Measurements from ENCODE around the gene CNTNAP5.

CNTNAP5 gene

DNA sequence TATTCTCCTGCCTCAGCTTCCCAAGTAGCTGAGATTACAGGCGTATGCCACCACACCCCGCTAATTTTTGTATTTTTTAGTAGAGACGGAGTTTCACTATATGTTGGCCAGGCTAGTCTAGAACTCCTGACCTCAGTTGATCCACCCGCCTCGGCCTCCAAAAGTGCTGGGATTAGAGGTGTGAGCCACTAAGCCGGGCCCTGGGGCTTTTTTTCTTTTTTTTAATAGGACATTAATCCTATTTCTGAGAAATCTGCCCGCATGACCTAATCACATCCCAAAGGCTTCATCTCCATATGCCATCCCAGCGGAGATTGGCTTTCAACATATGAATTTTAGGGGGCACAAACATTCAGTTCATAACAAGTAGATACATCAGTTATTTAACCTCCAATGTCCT is 128.6 kb downstream of the CNTNAP5 start:
- TF ChIP-seq ZNF274 (IDR thresholded peaks at IDR 0.05; ENCODE audit: low read depth, low read length) = no peak

DNA sequence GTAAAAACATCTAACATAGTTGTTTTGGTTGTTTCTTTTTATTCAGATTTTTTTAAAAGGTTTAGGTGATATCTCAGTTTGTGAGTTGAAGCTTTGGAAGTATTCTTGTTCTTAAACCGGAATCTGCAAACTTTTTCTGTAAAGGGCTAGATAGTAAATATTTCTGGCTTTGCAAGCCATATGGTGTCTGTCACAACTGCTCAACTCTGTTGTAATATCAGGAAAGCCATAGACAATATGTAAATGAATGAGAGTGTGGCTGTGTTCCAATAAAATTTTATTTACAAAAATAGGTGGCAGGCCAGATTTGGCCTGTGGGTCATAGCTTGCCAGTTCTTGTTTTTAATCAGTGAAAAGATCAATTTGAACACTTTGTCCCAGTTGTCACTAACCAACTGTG is 134.1 kb downstream of the CNTNAP5 start:
- TF ChIP-seq ZNF274 (IDR thresholded peaks at IDR 0.05; ENCODE audit: low read depth, low read length) = no peak

More for the DNA sequence above, 128.6 kb downstream of the CNTNAP5 start:
- no peak overlapping the region for H3K4me3 ChIP-seq (ENCODE audit: low read length)

DNA sequence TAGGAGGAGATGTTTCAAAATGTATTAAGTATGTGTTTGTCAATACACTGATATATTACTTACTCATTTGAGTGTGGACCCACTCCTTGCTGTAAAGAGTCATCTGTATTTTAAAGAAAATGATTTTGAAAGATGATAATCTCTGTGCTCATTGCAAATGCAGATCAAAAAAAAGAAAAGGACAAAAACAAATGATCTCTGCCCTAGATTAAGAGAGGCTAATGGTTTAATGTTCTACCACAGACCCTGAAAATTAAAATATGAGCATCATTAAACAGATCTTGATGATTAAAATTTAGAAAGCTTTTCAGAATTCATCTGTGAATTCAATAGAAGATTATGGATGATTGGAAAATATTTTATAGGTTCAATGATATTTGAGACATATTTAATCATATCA is 136.5 kb downstream of the CNTNAP5 start:
- H3K4me3 ChIP-seq (ENCODE audit: low read length) = no peak overlapping the region
- no peak for TF ChIP-seq ZNF274 (IDR thresholded peaks at IDR 0.05; ENCODE audit: low read depth, low read length)

More for the DNA sequence above, 134.1 kb downstream of the CNTNAP5 start:
- H3K4me3 ChIP-seq (ENCODE audit: low read length) = no peak overlapping the region

DNA sequence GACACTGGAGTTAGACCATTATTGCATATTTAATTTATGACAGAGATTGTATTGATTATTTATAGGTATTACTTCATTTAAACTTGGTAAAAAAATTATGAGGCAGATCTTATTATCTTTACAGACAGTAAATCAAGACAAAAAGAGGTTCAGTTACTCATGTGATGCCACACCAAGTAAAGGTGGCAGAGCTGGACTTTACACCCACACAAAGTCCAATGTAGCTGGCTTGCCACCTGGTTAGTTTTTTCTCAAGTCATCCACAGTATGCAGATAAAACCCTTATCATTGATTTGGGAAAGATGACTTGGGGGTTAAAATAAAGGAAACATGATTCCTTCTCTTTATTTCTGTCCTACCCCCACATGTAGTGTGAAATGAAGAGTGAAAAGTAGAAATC is 137.2 kb downstream of the CNTNAP5 start:
- no peak overlapping the region for H3K4me3 ChIP-seq (ENCODE audit: low read length)
- no peak for TF ChIP-seq ZNF274 (IDR thresholded peaks at IDR 0.05; ENCODE audit: low read depth, low read length)

DNA sequence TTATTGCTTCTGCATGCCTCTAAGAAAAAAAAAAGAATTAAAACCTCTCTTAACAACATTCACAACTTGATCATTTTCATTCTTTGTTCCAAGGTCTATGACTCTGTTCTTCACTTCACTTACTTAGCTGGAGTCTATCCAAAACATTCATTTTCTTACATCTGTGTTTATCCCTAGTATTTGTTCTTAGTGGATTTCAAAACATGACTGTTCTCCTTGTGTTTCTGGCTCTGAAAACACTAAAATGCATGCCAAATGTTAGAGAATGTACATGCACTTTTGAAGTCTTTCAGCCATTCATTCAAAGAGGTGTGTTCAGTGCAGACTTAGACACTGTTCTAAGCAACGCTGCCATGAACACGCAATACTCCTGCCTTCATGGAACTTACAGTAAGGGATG is 138.8 kb downstream of the CNTNAP5 start:
- H3K4me3 ChIP-seq (ENCODE audit: low read length) = no peak overlapping the region
- TF ChIP-seq ZNF274 (IDR thresholded peaks at IDR 0.05; ENCODE audit: low read depth, low read length) = no peak

DNA sequence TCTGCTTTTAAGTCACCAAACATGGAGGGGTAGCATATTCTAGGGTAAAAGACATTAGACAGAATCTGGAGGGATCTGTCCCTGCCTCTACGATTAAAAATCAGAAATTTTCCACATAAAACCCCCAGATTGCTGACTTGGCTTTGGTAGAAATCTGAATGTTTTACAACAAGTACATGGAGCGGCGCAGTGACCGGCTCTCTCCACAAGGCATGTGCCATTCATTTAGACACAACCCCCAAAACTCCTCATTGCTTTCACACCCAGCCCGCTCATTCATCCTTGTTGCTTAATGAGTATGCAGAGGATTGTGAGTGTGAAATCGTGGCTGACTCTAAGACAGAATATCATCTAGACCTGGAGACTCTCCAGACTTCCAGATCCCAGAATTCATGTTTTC is 140.6 kb downstream of the CNTNAP5 start:
- no peak for TF ChIP-seq ZNF274 (IDR thresholded peaks at IDR 0.05; ENCODE audit: low read depth, low read length)
- no peak overlapping the region for H3K4me3 ChIP-seq (ENCODE audit: low read length)

DNA sequence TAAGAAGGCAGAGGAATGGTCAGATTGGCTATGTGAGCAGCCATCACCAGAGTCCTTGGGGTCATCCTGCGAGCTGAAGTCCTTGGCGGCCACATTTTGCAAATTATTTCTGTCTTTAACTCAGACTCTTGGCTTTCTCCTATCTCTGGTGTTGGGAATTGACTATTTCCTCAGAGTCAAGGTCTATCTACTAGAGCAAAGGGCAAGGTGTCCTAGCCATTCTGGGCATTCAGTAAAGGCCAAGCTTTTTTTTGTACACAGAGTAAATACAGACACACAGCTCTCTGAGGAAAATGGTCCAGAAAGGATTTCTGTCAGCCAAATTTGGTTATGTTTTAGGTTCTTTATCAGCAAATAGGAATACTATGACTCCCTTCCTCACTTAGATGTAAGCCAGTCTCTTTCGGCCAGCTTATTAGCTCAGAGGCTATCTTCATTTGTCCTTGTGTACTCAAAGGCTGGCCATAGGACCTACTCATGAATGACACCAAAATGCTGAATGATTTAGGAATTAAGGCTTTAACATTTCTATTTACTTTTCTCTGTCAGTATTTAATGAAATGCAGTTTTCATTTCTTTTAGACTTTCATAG is 146.5 kb downstream of the CNTNAP5 start:
- TF ChIP-seq ZNF274 (IDR thresholded peaks at IDR 0.05; ENCODE audit: low read depth, low read length) = no peak

DNA sequence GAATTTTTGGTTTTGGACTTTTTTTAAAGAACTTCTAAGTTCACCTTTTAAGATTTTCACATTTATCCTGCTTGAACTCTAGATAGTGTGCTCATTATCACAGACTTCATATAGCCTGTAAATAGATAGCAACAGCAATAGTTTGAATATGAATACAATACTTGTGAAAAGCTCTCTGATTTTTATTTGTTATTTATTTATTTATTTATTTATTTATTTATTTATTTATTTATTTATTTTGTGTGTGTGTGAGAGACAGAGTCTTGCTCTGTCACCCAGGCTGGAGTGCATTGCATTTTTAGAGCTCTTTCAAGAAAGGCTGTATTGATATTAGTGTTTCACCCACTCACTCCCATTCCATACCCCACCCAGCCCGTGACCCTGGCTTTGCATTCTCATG is 153.6 kb downstream of the CNTNAP5 start:
- TF ChIP-seq ZNF274 (IDR thresholded peaks at IDR 0.05; ENCODE audit: low read depth, low read length) = no peak
- no peak overlapping the region for H3K4me3 ChIP-seq (ENCODE audit: low read length)

More for the DNA sequence above, 146.5 kb downstream of the CNTNAP5 start:
- H3K4me3 ChIP-seq (ENCODE audit: low read length) = no peak overlapping the region

DNA sequence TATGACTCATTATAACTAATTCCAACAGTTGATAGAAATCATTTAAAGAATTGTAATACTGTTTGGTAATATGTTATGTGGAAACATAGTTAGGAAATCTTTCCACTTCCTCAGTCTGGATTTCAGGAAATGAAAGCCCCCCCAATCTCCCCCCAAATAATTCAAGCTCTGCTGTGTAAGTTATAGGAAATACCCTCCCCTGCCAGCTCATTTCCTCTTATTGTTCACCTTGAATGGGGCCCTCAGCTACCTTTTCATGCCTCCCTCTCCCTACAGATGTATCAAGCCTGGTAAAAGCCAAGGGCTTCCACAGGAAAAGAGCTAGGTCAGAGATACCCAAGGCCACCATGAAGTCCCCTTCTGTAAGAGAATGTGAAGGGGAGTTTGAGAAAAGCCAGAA is 155.5 kb downstream of the CNTNAP5 start:
- no peak for TF ChIP-seq ZNF274 (IDR thresholded peaks at IDR 0.05; ENCODE audit: low read depth, low read length)
- no peak overlapping the region for H3K4me3 ChIP-seq (ENCODE audit: low read length)

DNA sequence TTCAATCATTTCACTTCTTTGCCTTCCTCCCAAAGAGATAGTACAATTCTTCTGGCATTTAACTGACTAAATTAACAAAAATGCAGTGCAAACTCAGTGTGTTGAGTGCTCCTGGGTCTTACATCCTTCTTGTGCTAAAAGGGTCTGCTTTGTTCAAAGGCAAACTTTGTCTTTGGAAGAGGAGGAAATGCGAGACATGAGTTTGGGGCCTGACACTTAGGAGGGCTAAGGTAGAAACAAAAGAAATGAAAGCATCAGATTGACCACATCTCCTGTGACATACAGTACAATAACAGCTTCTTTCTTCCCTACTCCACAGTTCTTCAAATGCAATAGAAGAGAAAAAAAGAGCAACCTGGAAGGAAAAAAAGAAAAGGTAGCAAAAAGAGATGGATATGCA is 161.7 kb downstream of the CNTNAP5 start:
- no peak for TF ChIP-seq ZNF274 (IDR thresholded peaks at IDR 0.05; ENCODE audit: low read depth, low read length)
- no peak overlapping the region for H3K4me3 ChIP-seq (ENCODE audit: low read length)

DNA sequence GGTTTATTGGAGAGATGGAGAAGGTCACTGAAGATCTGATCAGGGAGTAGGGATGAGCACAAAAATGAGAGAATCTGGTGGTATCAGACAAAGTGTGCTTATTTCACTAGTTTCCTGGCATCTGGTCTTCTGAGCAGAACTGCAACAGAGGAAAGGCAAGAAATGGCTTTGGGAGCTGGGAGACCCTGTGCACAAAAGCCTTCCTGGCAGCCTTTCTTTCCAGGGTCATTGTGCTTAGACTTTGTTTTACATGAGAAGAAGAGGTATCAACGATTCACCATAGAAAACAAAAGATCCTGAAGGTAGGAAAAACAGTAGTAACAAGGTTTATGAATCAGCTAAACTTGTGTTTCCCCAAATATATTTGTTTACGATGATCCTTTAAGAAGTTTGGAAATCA is 162.9 kb downstream of the CNTNAP5 start:
- no peak for TF ChIP-seq ZNF274 (IDR thresholded peaks at IDR 0.05; ENCODE audit: low read depth, low read length)
- no peak overlapping the region for H3K4me3 ChIP-seq (ENCODE audit: low read length)

DNA sequence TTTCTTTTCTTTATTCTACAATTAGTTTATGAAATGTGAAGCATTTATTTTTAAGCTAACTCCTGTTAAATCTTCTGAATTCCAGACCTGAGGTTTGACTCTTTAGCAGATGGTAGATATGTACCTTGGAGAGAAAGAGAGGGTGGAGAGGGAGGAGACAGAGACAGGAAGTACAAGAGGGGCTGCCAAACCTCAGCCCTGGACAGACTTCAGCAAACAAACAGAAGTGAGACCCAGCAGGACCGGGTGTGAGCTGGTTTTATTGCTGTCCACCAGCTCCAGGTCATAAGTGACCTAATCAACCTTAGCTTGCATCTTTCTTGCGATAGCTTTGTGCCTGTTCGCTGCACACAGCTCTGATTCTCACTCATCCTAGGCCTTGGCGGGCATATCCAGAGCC is 168.6 kb downstream of the CNTNAP5 start:
- no peak for TF ChIP-seq ZNF274 (IDR thresholded peaks at IDR 0.05; ENCODE audit: low read depth, low read length)
- no peak overlapping the region for H3K4me3 ChIP-seq (ENCODE audit: low read length)

DNA sequence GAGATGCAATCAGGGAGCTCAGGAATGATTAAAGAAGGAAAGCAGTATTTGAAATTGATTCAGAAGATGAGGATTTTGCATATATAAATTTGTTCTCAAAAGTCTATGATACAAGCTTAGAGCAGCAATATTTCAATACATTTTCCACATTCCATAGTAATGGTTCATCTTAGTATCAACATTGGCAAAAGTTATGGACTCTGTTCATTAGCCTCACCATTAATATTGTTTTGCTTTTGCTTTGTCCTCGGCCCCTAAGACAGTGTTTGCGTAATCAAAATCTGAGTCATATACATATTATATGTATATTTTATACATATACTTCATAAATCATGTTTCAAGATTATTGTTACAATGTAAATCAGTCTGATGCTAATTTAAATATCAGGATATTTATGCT is 176.6 kb downstream of the CNTNAP5 start:
- TF ChIP-seq ZNF274 (IDR thresholded peaks at IDR 0.05; ENCODE audit: low read depth, low read length) = no peak
- H3K4me3 ChIP-seq (ENCODE audit: low read length) = no peak overlapping the region

DNA sequence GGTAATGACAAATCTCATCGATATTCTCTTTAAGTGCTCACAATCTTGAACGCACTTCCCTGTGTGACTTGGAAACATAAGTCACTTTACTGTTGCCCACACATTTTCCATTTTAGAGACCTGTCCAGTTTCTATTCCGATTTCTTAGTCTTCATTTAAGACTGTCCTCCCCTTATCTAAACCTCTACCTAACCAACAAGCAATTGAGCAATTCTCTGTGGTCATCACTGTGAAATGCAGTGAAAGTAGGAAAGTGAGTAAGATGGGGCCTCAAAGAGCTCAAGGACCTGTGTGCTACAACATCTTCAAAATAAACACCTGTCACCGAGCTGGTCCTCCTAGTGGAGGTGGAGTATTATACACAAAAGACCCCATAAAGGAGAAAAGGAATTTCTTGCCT is 184.4 kb downstream of the CNTNAP5 start:
- no peak overlapping the region for H3K4me3 ChIP-seq (ENCODE audit: low read length)
- TF ChIP-seq ZNF274 (IDR thresholded peaks at IDR 0.05; ENCODE audit: low read depth, low read length) = no peak

DNA sequence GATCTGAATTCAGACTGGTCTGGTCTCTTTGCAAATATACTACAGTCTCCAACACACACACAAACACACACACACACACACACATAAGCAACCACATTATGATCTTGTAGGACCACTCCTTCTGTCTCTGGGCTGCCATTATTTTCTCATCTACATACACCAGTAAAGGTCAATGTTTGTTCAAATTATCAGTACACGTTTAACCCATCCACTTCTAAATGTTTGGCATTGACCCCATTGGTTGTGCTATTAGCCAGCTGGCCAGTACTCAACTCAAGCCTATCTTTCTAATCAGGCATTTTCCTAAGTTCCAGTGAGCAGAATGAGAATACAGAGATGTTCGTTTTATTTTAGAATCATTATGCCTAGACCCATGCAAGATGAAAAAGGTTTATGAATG is 186.4 kb downstream of the CNTNAP5 start:
- TF ChIP-seq ZNF274 (IDR thresholded peaks at IDR 0.05; ENCODE audit: low read depth, low read length) = no peak
- no peak overlapping the region for H3K4me3 ChIP-seq (ENCODE audit: low read length)

DNA sequence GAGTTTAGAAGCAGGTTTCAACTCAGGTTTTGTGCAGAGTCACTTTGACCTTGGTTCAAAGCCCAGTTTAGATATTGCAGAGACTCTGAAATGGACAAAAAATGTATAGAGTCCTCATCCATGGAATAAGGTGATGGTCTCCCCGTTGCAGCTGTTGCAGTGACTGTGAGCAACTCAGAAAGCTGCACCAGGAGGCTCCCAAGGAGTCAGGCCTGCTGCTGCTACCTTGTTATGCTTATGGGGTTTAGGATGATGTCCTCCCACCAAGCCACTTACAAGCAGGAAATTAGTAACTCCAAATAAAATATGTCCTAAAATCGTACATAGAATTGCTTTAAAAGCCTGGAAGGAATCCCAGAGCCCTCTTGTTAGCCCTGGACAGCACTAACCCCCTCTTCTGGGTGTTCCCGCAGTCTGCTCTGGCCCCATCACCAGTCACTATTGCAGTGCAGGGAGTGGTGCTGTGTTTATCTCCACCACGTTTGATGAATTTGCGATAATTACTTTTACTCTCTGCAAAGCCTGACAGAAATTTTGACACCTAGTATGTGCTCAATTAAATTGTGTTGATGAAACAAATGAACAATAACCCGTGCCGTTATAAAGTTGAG is 189.0 kb downstream of the CNTNAP5 start:
- no peak for TF ChIP-seq ZNF274 (IDR thresholded peaks at IDR 0.05; ENCODE audit: low read depth, low read length)
- H3K4me3 ChIP-seq (ENCODE audit: low read length) = no peak overlapping the region
